SU-DHL-6 (cell line): ENCODE results near the gene CNTROB.

Experiments
- CTCF ChIP-seq: fragments of 200-600 bp; sonication (generic); IDR thresholded peaks from one replicate; pipeline ENCODE4 v1.5.1; 2017; ENCODE audit warnings: antibody characterized with exemption, mild to moderate bottlenecking, low read length, moderate library complexity; ENCODE audit not compliant: insufficient read depth, poor library complexity, severe bottlenecking
- EZH2phosphoT487 ChIP-seq: fragments of 200-600 bp; sonication (generic), shearing (Covaris generic); conservative IDR thresholded peaks from 2 replicates; pipeline ENCODE4 v1.6.1; 2018; ENCODE audit warnings: mild to moderate bottlenecking, antibody characterized with exemption, low read length, moderate library complexity, mixed read lengths

DNA sequence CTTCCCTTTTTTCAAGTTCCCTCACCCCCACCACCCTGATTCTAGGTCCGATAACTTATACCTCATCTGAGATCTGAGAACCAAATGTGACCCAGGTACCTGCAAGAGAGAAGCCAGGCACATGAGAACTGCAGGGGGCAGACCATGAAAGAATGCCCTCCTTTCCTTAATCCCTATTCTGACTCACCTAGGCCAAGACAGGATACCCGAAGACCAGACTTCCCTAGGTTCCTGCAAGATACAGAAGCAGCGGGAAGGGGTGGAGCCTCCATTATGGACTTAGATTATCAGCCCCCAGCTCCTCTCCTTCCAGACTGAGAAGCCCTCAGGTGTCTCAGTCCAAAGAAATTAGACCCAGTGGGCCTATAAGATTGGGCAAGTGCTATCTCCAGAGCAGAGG lies 4.4 kb upstream of the CNTROB start:
- TF ChIP-seq CTCF: no peak
- no peak for TF ChIP-seq EZH2phosphoT487
